Measurements from ENCODE around the gene PAK5. TPM values are rescaled to one million over a fixed set of nuclear protein-coding genes. Genes with fewer than 3 reads are reported as not detected.
A peak's percentile ranks its signal among the peaks of the same experiment; 100 is the strongest.

PAK5 gene
- polyA plus RNA-seq, 1 of the 3 experiments (the other 2 are of a cell fraction) = 0.03 TPM

- no peak overlapping the region for H3K27ac ChIP-seq (ENCODE audit: low read depth in 2 of 2, low read length in 1 of 2)
- H3K4me1 ChIP-seq (ENCODE audit: control insufficient read depth in 1 of 2, insufficient read depth in 2 of 2, low read depth in 1 of 2, low read length in 1 of 2) = no peaks in the 10 kb centered on the region
- DNase-seq = no peak
- H3F3A ChIP-seq (replicated peaks; ENCODE audit: insufficient read depth) = no peaks in the 10 kb centered on the region
- H3K79me2 ChIP-seq (ENCODE audit: insufficient read depth) = no peaks in the 10 kb centered on the region
- H4K20me1 ChIP-seq (ENCODE audit: insufficient read depth) = no peaks in the 10 kb centered on the region
- no peak overlapping the region for H3K4me2 ChIP-seq
- H3K9me3 ChIP-seq = no peaks in the 10 kb centered on the region
- H3K36me3 ChIP-seq (replicated peaks in 1 of 2; ENCODE audit: control insufficient read depth in 1 of 2, insufficient read depth in 2 of 2, low read length in 1 of 2) = no peaks in the 10 kb centered on the region
- no peak overlapping the region for H2AFZ ChIP-seq (ENCODE audit: low read depth)
- no peaks in the 10 kb centered on the region for H3K27me3 ChIP-seq (ENCODE audit: insufficient read depth)
- 38% methylated on average over 2 of the region's 2 CpGs for WGBS (ENCODE audit: low lambda C conversion rate)
- no peaks in the 10 kb centered on the region for H3K9me2 ChIP-seq
- no peak overlapping the region for H3K9ac ChIP-seq
- POLR2A ChIA-PET = no interaction called here
- CTCF ChIA-PET = interaction anchor here (1.7 kb wide), 1 partner anchor 31 kb away, joined by 4 read pairs; no protein-coding TSS in a partner anchor
- H3K4me3 ChIP-seq (ENCODE audit: low read depth in 2 of 2, low read length in 1 of 2) = no peak overlapping the region
- TF ChIP-seq FOXM1 (IDR thresholded peaks at IDR 0.05; ENCODE audit: low read depth) (no peak), FOXJ3 (CRISPR knock-in tag; IDR thresholded peaks at IDR 0.05) (no peak)
- TF ChIP-seq, protein P1, sequence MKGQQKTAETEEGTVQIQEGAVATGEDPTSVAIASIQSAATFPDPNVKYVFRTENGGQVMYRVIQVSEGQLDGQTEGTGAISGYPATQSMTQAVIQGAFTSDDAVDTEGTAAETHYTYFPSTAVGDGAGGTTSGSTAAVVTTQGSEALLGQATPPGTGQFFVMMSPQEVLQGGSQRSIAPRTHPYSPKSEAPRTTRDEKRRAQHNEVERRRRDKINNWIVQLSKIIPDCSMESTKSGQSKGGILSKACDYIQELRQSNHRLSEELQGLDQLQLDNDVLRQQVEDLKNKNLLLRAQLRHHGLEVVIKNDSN (IDR thresholded peaks at IDR 0.05; ENCODE audit: borderline replicate concordance, low read depth) = no peak
Observed at GRCh38 chr20:9852566-9852965, 13.7 kb upstream of the PAK5 start.

GRCh38 chr20:9839626-9840025, 750 bp upstream of the PAK5 start:
- Histone ChIP-seq H3K27ac (ENCODE audit: low read depth in 2 of 2, low read length in 1 of 2) (peak overlapping the region in 1 of 2 experiments; percentile 65; a peak in 1 of 4 replicates), H3K79me2 (ENCODE audit: insufficient read depth) (no peaks in the 10 kb centered on the region), H3K36me3 (replicated peaks in 1 of 2; ENCODE audit: control insufficient read depth in 1 of 2, insufficient read depth in 2 of 2, low read length in 1 of 2) (no peaks in the 10 kb centered on the region), H4K20me1 (ENCODE audit: insufficient read depth) (no peaks in the 10 kb centered on the region), H3K9me2 (no peaks in the 10 kb centered on the region), H3K4me2 (peak overlapping the region; percentile 75; the same call in 1 of the 2 replicates), H3K9me3 (no peaks in the 10 kb centered on the region), H3K27me3 (ENCODE audit: insufficient read depth) (no peaks in the 10 kb centered on the region), H3F3A (replicated peaks; ENCODE audit: insufficient read depth) (peaks cover 3% of the 10 kb centered on the region), H3K4me1 (ENCODE audit: control insufficient read depth in 1 of 2, insufficient read depth in 2 of 2, low read depth in 1 of 2, low read length in 1 of 2) (peaks cover 0 to 7% of the 10 kb centered on the region in 2 experiments; a peak in 1 of 4 replicates), H2AFZ (ENCODE audit: low read depth) (no peak overlapping the region), H3K4me3 (ENCODE audit: low read depth in 2 of 2, low read length in 1 of 2) (peak overlapping the region in 1 of 2 experiments; percentile 66; a peak in 1 of 4 replicates), H3K9ac (no peak overlapping the region)
- ChIA-PET CTCF (interaction anchor here (1.1 to 4.0 kb wide), 2 partner anchors 42 to 222 kb away, joined by 4 to 21 read pairs; no protein-coding TSS in a partner anchor), POLR2A (interaction anchor here (0.5 to 0.6 kb wide), 2 partner anchors 482 to 595 kb away, joined by 3 read pairs; partner anchors contain the start of gene SLX4IP)
- no peak for DNase-seq
- no peak for TF ChIP-seq CTCF (IDR thresholded peaks at IDR 0.05)
- TF ChIP-seq FOXM1 (IDR thresholded peaks at IDR 0.05; ENCODE audit: low read depth) = no peak
- TF ChIP-seq EP300 (IDR thresholded peaks at IDR 0.05; ENCODE audit: borderline replicate concordance in 1 of 2, low read depth in 1 of 2, low read length in 1 of 2) = no peak
- no peak for TF ChIP-seq YY1 (IDR thresholded peaks at IDR 0.05; ENCODE audit: low read depth)
- TF ChIP-seq SMC3 (IDR thresholded peaks at IDR 0.05; ENCODE audit: low read depth, low read length) = no peak
- TF ChIP-seq POLR2AphosphoS5 (IDR thresholded peaks at IDR 0.05; ENCODE audit: low read depth, low read length) = no peak
- TF ChIP-seq FOXJ3 (CRISPR knock-in tag; IDR thresholded peaks at IDR 0.05) = no peak
- no peak for TF ChIP-seq CHD2 (IDR thresholded peaks at IDR 0.05; ENCODE audit: low read length, partially characterized antibody)
- no peak for TF ChIP-seq TCF12 (IDR thresholded peaks at IDR 0.05)
- no peak for TF ChIP-seq GABPA (IDR thresholded peaks at IDR 0.05; ENCODE audit: low read depth)
- TF ChIP-seq MEF2A (IDR thresholded peaks at IDR 0.05; ENCODE audit: borderline replicate concordance, low read depth) = no peak
- TF ChIP-seq, protein P2, sequence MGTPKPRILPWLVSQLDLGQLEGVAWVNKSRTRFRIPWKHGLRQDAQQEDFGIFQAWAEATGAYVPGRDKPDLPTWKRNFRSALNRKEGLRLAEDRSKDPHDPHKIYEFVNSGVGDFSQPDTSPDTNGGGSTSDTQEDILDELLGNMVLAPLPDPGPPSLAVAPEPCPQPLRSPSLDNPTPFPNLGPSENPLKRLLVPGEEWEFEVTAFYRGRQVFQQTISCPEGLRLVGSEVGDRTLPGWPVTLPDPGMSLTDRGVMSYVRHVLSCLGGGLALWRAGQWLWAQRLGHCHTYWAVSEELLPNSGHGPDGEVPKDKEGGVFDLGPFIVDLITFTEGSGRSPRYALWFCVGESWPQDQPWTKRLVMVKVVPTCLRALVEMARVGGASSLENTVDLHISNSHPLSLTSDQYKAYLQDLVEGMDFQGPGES (IDR thresholded peaks at IDR 0.05; ENCODE audit: low read depth, low read length) = no peak
- TF ChIP-seq PBX3 (IDR thresholded peaks at IDR 0.05) = no peak
- no peak for TF ChIP-seq RFX5 (IDR thresholded peaks at IDR 0.05; ENCODE audit: low read length)
- 81% methylated on average over 5 of the region's 5 CpGs for WGBS (ENCODE audit: low lambda C conversion rate)

All from SK-N-SH (cell line).